WI38 (cell line): ENCODE results near the gene WNT4.
A peak's percentile ranks its signal among the peaks of the same experiment; 100 is the strongest.

Experiments used
- H3K4me3 ChIP-seq: 2 replicates; pipeline ENCODE4 v1.5.1; 2011; ENCODE audit warnings: low read depth, mild to moderate bottlenecking, control low read depth, low read length
- CTCF ChIP-seq: IDR thresholded peaks from 2 replicates; pipeline ENCODE4 v1.5.1; 2012; ENCODE audit warnings: low read depth, mild to moderate bottlenecking, control low read depth, low read length

Gene WNT4

GRCh38 chr1:22139066-22139594 lies 3.8 kb downstream of the WNT4 start:
- no peak for TF ChIP-seq CTCF

DNA sequence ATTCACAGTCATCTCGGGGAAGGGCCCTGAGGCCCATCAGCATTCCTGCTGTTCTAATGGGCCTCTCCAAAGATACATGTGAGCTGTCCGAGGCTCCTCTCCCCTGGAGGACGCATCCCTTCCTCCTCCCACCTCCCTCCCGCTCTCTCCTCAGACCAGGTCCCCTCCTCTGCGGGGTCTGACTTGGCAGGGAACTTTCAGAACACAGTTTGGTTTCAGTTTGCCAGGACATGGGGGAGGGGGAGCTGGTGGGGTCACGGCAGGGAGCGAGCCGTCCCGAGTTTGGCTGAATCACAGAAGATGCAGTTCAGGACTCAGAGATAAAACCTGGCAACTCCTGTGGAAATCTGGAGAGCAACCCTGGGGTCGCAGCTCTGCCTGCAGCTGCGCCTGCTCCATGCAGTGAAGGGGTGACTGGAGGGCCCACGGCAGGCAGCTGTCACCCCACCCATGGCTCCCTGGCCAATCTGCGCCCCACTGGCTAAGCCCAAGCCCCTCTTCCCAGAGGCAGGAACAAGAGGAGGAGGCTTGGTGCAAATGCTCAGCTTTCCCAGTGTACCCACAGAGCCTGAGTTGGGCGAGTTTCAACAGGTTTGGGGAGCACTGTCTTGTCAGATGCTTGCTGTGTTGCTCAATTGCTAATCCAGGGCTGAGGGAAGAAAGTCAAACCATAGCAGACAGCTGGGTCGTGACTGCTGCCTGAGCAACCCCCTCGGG lies 5.7 kb downstream of the WNT4 start:
- TF ChIP-seq CTCF, result no peak
- H3K4me3 ChIP-seq, result no peak overlapping the region

More at GRCh38 chr1:22139066-22139594, 3.8 kb downstream of the WNT4 start:
- H3K4me3 ChIP-seq, result no peak overlapping the region

DNA sequence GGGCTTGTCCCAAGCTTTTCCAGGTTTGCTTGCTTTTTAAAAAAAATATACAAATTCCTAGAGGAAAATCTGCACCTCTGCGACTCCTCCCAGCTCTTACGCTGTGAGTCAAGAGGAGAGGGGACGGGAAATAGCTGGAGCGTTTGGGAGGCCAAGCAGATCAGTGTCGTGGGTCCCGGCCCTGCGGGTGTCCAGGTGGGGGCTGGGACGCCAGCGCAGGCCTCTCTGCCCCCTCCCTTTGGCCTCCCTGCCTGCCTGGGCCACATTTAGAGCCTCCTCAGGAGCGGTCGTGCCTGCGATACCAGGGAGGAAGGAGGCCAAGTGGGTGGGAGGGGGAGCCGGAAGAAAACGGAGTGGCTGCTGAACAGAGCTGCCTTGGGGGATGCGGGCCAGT lies 9.0 kb downstream of the WNT4 start:
- no peak for TF ChIP-seq CTCF
- no peak overlapping the region for H3K4me3 ChIP-seq

- TF ChIP-seq CTCF, result no peak
- H3K4me3 ChIP-seq, result no peak overlapping the region
Measured at GRCh38 chr1:22133247-22133930, 9.5 kb downstream of the WNT4 start.

DNA sequence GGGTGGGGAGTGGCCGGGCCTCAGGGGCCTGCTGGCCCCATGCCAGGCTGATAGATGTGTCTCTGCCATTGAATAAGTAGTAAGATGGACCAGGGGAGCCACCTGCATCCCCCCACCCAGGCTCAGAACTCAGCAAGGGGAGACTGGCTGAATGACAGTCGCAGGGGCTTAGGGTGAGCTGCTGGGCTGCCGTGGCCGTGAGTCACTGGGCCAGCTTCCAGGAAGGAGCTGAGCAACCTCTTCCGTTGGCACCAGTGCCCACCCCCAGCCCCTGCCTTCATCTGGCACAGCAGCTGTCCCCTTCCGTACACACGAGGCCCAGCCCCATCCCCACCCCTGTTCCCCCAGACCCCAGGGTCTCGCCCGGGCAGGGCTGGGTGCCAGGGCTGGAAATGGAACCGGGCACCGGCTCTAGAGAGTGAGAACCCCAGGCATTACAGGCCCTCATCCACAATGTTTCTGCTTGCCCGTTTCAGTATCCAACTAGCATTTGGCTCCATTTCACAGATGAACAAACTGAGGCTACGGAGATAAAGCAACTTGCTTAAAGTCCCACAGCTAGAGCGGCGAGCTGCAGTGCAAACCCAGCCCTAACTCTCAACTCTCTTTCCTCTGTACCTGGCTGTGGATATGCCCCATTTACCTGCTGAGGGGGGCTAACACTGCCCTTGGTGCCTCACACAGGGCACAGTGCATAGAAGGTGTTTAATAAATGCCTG lies 10.2 kb downstream of the WNT4 start:
- no peak for TF ChIP-seq CTCF
- no peak overlapping the region for H3K4me3 ChIP-seq

DNA sequence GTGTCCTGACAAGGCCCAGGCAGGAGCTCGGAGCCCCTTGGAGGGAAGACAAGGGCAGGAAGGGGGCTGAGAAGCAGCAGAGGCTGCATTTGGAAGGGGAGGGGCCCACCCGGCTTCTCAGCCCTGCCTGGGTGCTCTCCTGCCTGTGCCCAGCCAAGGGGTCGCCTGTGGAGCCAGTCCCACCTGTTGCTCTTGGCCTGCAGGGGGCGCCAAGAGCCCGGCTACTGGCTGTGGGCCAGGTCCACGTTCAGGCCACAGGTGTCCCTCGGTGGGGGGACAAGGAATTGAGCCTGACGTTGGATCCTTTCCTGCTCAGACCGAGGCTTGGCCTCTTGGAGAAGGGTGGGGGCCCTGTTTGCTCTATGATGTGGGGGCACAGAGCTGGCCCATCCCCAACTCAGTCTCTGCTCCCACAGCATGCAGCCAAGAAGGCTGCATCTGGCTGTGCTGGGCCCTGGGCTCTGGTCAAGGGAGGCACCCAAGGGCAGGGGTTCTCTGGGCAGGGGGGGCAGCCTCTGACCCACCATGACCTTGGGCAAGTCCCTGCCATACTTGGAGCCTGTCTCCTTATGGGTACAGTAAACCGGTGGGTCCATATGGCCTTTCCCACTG lies 10.9 kb downstream of the WNT4 start:
- peak; percentile 70 for TF ChIP-seq CTCF
- no peak overlapping the region for H3K4me3 ChIP-seq

GRCh38 chr1:22131062-22131461 lies 11.8 kb downstream of the WNT4 start:
- no peak overlapping the region for H3K4me3 ChIP-seq
- no peak for TF ChIP-seq CTCF
